GM19395 (cell line): ENCODE results near the gene GPR22.

Experiments
- ATAC-seq: cut with Tn5 transposase; IDR thresholded peaks from one replicate; pipeline ENCODE4 v1.9.1; 2021; ENCODE audit warnings: mild to moderate bottlenecking, moderate library complexity; ENCODE audit not compliant: unreplicated experiment

Gene GPR22

DNA sequence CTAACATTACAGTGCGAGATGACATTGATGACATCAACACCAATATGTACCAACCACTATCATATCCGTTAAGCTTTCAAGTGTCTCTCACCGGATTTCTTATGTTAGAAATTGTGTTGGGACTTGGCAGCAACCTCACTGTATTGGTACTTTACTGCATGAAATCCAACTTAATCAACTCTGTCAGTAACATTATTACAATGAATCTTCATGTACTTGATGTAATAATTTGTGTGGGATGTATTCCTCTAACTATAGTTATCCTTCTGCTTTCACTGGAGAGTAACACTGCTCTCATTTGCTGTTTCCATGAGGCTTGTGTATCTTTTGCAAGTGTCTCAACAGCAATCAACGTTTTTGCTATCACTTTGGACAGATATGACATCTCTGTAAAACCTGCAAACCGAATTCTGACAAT is 4.3 kb downstream of the GPR22 start:
- ATAC-seq = no peak

GRCh38 chr7:107479303-107479702 is 9.4 kb downstream of the GPR22 start:
- ATAC-seq = no peak

DNA sequence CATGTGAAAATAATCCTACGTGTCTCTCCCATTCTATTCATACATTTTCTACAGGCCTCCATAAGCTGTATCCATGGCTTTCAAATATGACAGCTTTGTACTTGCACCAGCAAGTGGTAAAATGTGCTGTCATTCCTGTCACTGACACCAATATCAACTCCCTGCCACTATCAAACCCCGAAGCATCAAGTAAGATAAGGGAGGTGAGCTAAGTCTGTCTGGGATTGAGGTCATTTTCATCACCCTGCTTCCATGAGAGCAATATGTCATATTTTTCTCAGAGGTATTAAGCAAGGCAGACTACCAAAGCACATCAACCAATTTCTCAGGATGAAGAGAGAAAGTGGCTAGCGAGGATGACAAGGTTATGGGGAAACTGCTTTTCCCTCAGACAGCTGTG is 11.1 kb downstream of the GPR22 start:
- ATAC-seq = no peak

DNA sequence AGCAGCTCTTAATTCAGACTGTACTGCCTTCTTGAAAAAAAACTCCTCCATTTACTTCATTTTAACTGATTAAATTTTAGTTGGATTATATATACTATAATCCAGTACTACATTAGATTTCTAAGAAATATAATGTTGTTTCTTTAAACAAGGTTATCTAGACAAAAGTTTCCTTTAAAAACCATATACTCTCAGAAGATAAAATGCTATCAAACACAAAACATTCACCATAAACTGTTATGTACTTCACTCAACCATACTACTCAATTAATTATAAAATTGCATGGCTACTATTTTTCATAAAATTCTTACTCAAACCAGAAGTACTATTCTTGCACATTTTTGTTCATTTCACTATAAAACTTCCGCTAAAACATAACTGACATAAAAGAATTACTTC is 12.7 kb downstream of the GPR22 start:
- ATAC-seq = no peak

DNA sequence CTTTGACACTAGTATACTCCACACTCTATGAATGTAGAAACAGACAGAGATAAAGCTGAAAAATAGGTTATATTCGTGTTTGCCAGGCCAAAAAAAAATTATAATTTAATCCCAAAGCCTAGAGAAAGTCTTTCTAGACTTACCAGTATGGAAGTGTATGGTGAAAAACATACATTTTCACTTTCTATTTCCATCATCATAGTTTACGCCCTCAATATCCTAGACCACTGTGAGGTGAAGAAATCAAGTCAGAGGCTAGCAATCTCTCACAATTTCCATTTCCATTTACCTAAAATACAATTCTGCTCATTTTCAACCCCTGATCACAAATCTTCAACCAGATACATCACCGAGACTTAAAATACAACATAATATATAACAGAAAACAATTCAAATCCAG is 16.2 kb downstream of the GPR22 start:
- ATAC-seq = no peak

GRCh38 chr7:107492875-107493274 is 23.0 kb downstream of the GPR22 start:
- ATAC-seq = no peak

- ATAC-seq = no peak
These were observed 24.5 kb downstream of the GPR22 start for GRCh38 chr7:107494315-107494751.

DNA sequence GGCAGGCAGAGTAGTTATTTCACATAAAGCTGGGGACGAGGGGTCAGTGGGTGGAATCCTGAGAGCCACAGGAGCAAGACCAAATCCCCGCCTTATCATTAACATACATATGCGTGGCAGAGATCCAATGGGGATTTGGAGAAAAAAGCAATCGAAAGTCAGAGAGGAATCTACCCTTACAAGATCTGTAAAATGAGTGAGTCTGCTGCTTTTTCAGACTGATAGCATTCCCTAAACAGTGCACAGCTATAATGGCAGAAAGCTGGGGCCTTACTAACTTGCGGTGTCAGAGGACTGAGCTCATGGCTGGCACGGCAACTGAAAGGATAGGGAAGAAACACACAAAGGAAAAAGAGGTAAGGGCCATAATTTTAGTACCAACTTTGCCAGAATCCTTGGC is 25.0 kb downstream of the GPR22 start:
- no peak for ATAC-seq

DNA sequence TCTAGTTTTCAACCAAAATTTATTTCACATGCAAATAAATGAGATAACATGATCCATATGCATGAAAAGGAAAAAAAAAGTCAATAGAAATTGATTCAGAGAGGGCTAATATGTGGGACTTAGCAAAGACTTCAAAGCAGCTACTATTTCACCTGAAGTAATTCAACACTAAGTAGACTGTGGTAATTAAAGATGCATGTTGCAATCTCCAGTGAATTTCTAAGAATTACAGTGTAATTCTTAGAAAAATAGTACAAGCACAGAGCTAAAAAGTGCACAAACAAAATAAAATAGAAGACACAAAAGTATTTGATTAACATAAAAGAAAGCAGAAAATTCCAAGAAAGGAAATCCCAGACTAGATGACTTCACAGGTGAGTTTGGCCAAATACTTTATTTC is 25.7 kb downstream of the GPR22 start:
- ATAC-seq = no peak

DNA sequence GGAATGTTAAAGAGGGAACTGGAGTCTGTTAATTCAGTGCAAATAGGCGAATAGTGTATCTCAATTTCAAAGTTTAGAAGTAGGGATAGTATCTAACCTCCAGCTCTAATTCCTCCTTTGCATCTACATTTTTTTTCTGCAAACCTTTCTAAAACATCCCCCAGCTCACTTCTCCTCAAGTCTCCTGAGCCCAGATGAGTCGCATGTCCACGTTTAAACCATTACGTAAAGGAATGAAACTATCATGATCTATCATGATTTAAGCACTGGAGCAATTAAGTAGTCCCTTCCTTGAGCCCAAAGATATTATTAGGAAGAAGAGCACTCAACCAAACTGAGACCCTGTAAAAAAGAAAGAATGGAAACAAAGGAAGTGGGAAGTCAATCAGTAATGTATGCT is 29.9 kb downstream of the GPR22 start:
- ATAC-seq = no peak

DNA sequence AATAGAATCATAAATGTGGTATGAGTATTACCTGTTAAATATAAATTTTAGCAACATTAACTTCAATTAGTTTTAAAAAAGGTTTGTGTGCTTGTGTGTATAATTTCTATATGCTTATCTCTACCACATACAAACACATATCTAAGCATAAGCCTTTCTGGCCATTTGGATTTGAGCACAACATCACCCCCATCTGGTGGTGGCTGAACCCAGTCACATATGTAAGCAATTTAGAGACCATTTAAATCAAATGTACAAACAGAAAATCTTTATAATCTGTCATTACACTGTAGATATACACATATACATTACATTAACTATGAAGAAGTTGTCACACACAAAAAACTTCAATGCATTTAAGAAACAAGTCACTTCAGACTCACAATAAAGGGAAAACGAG is 31.7 kb downstream of the GPR22 start:
- no peak for ATAC-seq

- no peak for ATAC-seq
These were observed 32.3 kb downstream of the GPR22 start for GRCh38 chr7:107502154-107502553.

DNA sequence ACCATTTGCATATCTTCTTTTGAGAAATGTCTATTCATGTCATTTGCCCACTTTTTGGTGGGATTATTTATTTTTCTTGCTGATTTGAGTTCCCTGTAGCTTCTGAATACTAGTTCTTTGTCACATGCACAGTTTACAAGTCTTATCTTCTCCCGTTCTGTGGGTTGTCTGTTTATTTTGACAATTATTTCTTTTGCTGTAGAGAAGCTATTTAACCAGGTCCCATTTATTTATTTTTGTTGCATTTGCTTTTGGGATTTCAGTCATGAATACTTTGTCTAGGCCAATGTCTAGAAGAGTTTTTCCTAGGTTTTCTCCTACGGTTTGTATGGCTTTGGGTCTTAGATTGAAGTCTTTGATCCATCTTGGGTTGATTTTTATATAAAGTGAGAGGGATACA is 32.9 kb downstream of the GPR22 start:
- no peak for ATAC-seq

- ATAC-seq = no peak
These were observed 33.8 kb downstream of the GPR22 start for GRCh38 chr7:107503687-107504086.

GRCh38 chr7:107505362-107505761 is 35.5 kb downstream of the GPR22 start:
- no peak for ATAC-seq

- no peak for ATAC-seq
These were observed 36.3 kb downstream of the GPR22 start for GRCh38 chr7:107505997-107506673.

DNA sequence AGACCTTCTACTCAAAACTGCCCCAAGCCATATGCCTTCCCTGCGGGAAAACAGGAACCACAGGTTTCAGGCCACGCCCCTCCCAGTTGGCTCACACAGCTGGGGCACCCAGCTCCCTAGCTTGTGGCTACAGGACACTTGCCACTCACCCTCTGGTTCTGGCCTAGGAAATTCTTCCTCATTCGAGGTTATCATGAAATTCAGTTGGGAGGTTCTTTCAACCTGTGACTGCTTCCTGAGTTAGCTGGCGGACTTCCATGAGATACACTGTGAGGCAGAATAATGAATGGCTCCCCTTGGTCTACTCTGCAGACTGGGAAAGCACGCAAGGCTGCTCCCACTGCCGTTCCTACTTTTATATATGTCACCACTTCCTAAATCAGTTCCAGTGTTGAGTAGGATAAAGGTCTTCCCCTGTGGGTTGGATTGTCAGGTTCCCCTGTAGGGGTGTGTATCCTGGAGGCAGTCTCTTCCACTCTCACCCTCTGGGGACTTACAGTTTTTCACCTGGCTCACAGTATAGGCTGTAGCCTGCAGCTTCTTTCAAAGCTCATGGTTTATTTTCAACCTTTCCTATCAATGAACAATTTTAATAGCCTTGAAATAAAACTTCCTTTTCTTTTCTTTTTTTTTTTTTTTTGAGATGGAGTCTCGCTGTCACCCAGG is 37.0 kb downstream of the GPR22 start:
- no peak for ATAC-seq
